Neural progenitor cell (in vitro differentiated cells): ENCODE results near the gene UBTD2. TPM values are rescaled to one million over a fixed set of nuclear protein-coding genes. Genes with fewer than 3 reads are reported as not detected.

Source experiments
- DNase-seq: peaks from one replicate; pipeline ENCODE4 v3.0.0-alpha.2; 2016; ENCODE audit warnings: low spot score
- H2AFZ ChIP-seq: fragments of 200-600 bp; sonication (generic); replicated peaks from 2 replicates; pipeline ENCODE4 v1.6.1; 2016; ENCODE audit warnings: antibody characterized with exemption
- H3F3A ChIP-seq: fragments of 200-600 bp; sonication (generic); 2 replicates; pipeline ENCODE4 v1.6.1; 2016; ENCODE audit warnings: antibody characterized with exemption, low read depth
- H3K27ac ChIP-seq: fragments of 200-600 bp; sonication (generic); 2 replicates; pipeline ENCODE4 v1.5.1; 2016; ENCODE audit warnings: mild to moderate bottlenecking
- H3K27me3 ChIP-seq: fragments of 200-600 bp; sonication (generic); 2 replicates; pipeline ENCODE4 v1.6.1; 2016; ENCODE audit warnings: mild to moderate bottlenecking, moderate library complexity
- H3K36me3 ChIP-seq: fragments of 200-600 bp; sonication (generic); 2 replicates; pipeline ENCODE4 v1.5.1; 2016
- H3K4me1 ChIP-seq: fragments of 200-600 bp; sonication (generic); 2 replicates; pipeline ENCODE4 v1.6.1; 2016; ENCODE audit warnings: mixed run types
- H3K4me2 ChIP-seq: fragments of 200-600 bp; sonication (generic); 2 replicates; pipeline ENCODE4 v1.6.1; 2016
- H3K4me3 ChIP-seq: fragments of 200-600 bp; sonication (generic); 2 replicates; pipeline ENCODE4 v1.5.1; 2016
- H3K79me2 ChIP-seq: fragments of 200-600 bp; sonication (generic); 2 replicates; pipeline ENCODE4 v1.6.1; 2016; ENCODE audit warnings: low read depth
- H3K9ac ChIP-seq: fragments of 200-600 bp; sonication (generic); 2 replicates; pipeline ENCODE4 v1.6.1; 2016
- H3K9me3 ChIP-seq: fragments of 200-600 bp; sonication (generic); 2 replicates; pipeline ENCODE4 v1.5.1; 2016; ENCODE audit warnings: low read depth
- H4K20me1 ChIP-seq: fragments of 200-600 bp; sonication (generic); 2 replicates; pipeline ENCODE4 v1.6.1; 2016; ENCODE audit warnings: low read depth
- H3K27ac Mint-ChIP-seq: 3 replicates; pipeline ENCODE4 v1.8.0; 2021; ENCODE audit warnings: mixed read lengths
- H3K27me3 Mint-ChIP-seq: 2 replicates; pipeline ENCODE4 v1.8.0; 2022; ENCODE audit warnings: low read depth, mild to moderate bottlenecking, inconsistent platforms, moderate library complexity, mixed read lengths; ENCODE audit not compliant: insufficient read depth
- H3K36me3 Mint-ChIP-seq: 3 replicates; pipeline ENCODE4 v1.8.0; 2021; ENCODE audit warnings: mixed read lengths
- H3K4me1 Mint-ChIP-seq: 3 replicates; pipeline ENCODE4 v1.8.0; 2021; ENCODE audit warnings: mixed read lengths
- H3K4me3 Mint-ChIP-seq: 3 replicates; pipeline ENCODE4 v1.8.0; 2021; ENCODE audit warnings: mild to moderate bottlenecking, moderate library complexity, mixed read lengths
- H3K9me3 Mint-ChIP-seq: 3 replicates; pipeline ENCODE4 v1.8.0; 2020; ENCODE audit warnings: mixed read lengths
- CTCF ChIP-seq: fragments of 200-600 bp; sonication (generic); IDR thresholded peaks from 2 replicates; pipeline ENCODE4 v1.5.1; 2017; ENCODE audit warnings: antibody characterized with exemption, mild to moderate bottlenecking
- EZH2 ChIP-seq: fragments of 200-600 bp; sonication (generic); IDR thresholded peaks from 2 replicates; pipeline ENCODE4 v1.6.1; 2017; ENCODE audit warnings: antibody characterized with exemption, mild to moderate bottlenecking, moderate library complexity
- EZH2phosphoT487 ChIP-seq: fragments of 200-600 bp; sonication (generic); IDR thresholded peaks from 2 replicates; pipeline ENCODE4 v1.6.1; 2017; ENCODE audit warnings: antibody characterized with exemption
- total RNA-seq: library from RNA; depleted of rRNA; stranded (reverse); fragments of >200 nt; gene quantifications from 2 replicates; pipeline ENCODE4 v1.2.3, GENCODE V29; 2015; ENCODE audit warnings: low replicate concordance

Gene UBTD2
- total RNA-seq, 1 donor from 2014 or later, result 92.9 TPM

DNA sequence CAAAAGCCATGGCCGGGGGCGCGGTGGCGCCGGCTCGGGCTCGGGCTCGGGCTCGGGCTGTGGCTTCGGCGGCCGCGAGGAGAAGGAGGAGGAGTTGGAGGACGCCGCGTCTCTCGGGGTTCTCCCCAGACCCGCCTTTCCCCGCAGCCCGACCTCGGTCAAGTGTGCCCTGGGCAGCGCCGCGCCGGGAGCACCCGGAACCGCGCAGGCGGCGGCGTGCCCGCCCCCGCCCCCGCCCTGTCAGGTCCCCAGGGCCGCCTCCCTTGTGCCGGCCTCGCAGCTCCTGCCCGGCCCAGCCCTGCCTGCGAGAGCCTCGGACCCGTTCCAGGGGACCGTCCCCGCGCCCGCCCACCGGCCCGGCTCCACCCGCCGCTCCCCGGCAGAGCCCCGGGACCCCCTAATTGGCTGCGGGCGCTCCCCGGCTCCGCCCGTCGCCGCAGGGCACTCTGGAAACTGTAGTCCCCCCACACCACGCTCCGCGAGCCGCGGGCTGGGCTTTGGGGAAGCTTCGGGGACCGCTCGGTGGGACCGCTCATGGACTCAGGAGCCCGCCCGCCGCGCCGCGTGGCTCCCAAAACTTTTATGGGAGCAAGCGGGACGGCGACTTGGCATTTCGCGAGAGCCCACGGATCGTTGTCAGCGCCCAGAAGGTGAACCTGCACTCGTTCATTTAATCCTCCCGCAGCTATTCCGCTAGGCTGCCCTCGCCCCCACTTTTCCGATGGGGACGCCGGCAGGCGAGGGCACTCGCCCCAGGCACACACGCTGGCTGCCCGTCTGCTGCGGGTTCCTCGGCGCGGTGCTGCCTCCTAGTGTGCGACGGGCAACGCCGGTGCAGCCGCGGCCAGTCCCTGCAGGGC, 95.3 kb downstream of the UBTD2 start, which contains the start of gene STK10:
Gene STK10, minus strand, starts transcription at position 192 of the 860 bp plus-strand sequence. Its CDS starts 182 bp downstream, at position 10.
- Mint-ChIP-seq H3K27me3 (peaks cover 4% of the 10 kb centered on the region), H3K4me3 (peak within 1 kb of the TSS; percentile 90), H3K4me1 (peaks cover 24% of the 10 kb centered on the region), H3K27ac (no peak within 1 kb of the TSS), H3K9me3 (no peaks in the 10 kb centered on the region), H3K36me3 (no peaks in the 10 kb centered on the region)
- Histone ChIP-seq H3K27ac (peak within 1 kb of the TSS; percentile 95), H2AFZ (peak within 1 kb of the TSS; percentile 67), H3K9me3 (no peaks in the 10 kb centered on the region), H3K9ac (no peak within 1 kb of the TSS), H3K4me1 (peaks cover 14% of the 10 kb centered on the region), H3K36me3 (no peaks in the 10 kb centered on the region), H3K4me3 (peak within 1 kb of the TSS; percentile 71), H3K4me2 (peak within 1 kb of the TSS; percentile 93), H3K27me3 (peaks cover 13% of the 10 kb centered on the region), H4K20me1 (no peaks in the 10 kb centered on the region), H3K79me2 (no peaks in the 10 kb centered on the region), H3F3A (peaks cover 35% of the 10 kb centered on the region)
- peak; percentile 96 for DNase-seq
- TF ChIP-seq CTCF, result peak; percentile 80
- peak; percentile 44 for TF ChIP-seq EZH2
- TF ChIP-seq EZH2phosphoT487, result no peak

GRCh38 chr5:172187118-172188032, 96.2 kb downstream of the UBTD2 start:
- Histone ChIP-seq H3F3A (peaks cover 35% of the 10 kb centered on the region), H2AFZ (peak overlapping the region; percentile 67), H3K4me3 (peak overlapping the region; percentile 71), H3K27ac (no peak overlapping the region), H3K36me3 (no peaks in the 10 kb centered on the region), H3K27me3 (peaks cover 13% of the 10 kb centered on the region), H3K9ac (no peak overlapping the region), H3K79me2 (no peaks in the 10 kb centered on the region), H3K4me2 (peak overlapping the region; percentile 93), H3K9me3 (no peaks in the 10 kb centered on the region), H3K4me1 (peaks cover 14% of the 10 kb centered on the region), H4K20me1 (no peaks in the 10 kb centered on the region)
- peak; percentile 57 for DNase-seq
- peak; percentile 3 for TF ChIP-seq CTCF
- TF ChIP-seq EZH2phosphoT487, result no peak
- peaks cover 2% of the 10 kb centered on the region for H3K36me3 Mint-ChIP-seq
- peaks cover 2% of the 10 kb centered on the region for H3K27me3 Mint-ChIP-seq
- H3K9me3 Mint-ChIP-seq, result peaks cover 2% of the 10 kb centered on the region
- peaks cover 24% of the 10 kb centered on the region for H3K4me1 Mint-ChIP-seq
- H3K4me3 Mint-ChIP-seq, result peak overlapping the region; percentile 90
- H3K27ac Mint-ChIP-seq, result no peak overlapping the region

DNA sequence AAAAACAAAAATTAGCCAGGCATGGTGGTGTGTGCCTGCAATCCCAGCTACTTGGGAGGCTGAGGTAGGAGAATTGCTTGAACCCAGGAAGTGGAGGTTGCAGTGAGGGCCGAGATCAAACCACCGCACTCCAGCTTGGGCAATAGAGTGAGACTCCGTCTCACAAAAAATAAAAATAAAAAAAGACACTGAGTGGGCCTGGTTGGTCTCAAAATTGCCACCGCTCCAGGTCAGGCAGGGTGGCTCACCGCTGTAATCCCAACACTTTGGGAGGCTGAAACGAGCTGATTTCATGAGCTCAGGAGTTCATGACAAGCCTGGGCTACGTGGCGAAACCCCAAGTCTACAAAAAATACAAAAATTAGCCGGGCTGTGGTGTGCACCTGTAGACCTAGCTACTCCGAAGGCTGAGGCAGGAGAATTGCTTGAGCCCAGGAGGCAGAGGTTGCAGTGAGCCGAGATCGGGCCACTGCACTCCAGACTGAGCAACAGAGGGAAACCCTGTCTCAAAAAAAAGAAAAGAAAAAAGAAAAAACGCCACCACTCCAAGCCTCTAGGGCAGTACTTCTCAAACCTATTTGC, 97.4 kb downstream of the UBTD2 start:
- no peak overlapping the region for H3K27ac ChIP-seq
- no peak overlapping the region for H3K4me3 ChIP-seq
- H3K79me2 ChIP-seq, result no peaks in the 10 kb centered on the region
- H3K9me3 ChIP-seq, result no peaks in the 10 kb centered on the region
- peaks cover 13% of the 10 kb centered on the region for H3K27me3 ChIP-seq
- peak overlapping the region; percentile 90 for H3K4me3 Mint-ChIP-seq
- no peak overlapping the region for H3K4me2 ChIP-seq
- H3K27me3 Mint-ChIP-seq, result peaks cover 2% of the 10 kb centered on the region
- no peak for DNase-seq
- H2AFZ ChIP-seq, result no peak overlapping the region
- peaks cover 24% of the 10 kb centered on the region for H3K4me1 Mint-ChIP-seq
- TF ChIP-seq EZH2 (no peak), EZH2phosphoT487 (no peak), CTCF (no peak)
- H4K20me1 ChIP-seq, result no peaks in the 10 kb centered on the region
- no peak overlapping the region for H3K9ac ChIP-seq
- H3K9me3 Mint-ChIP-seq, result peaks cover 2% of the 10 kb centered on the region
- peaks cover 2% of the 10 kb centered on the region for H3K36me3 Mint-ChIP-seq
- H3K27ac Mint-ChIP-seq, result no peak overlapping the region
- H3K36me3 ChIP-seq, result no peaks in the 10 kb centered on the region
- H3F3A ChIP-seq, result peaks cover 35% of the 10 kb centered on the region
- peaks cover 14% of the 10 kb centered on the region for H3K4me1 ChIP-seq
